ENCODE data around the gene HACD1.
"Not testable (repeated sequence)": the region's sequence is repeated elsewhere in the genome, so short reads cannot be mapped to it uniquely, and the experiment has no call there.

The HACD1 gene

GRCh38 chr10:17637869-17638268 is 20.7 kb upstream of the HACD1 start:
- H3K4me3 ChIP-seq (ENCODE audit: low read depth, low read length) = no peak overlapping the region
- DNase-seq = no peak
- no peaks in the 10 kb centered on the region for H3K27me3 ChIP-seq
- H3K36me3 ChIP-seq = no peaks in the 10 kb centered on the region
- H3K9me3 ChIP-seq = no peaks in the 10 kb centered on the region
- no peak for TF ChIP-seq CTCF (IDR thresholded peaks at IDR 0.05; ENCODE audit: low read depth, low read length)
- no peaks in the 10 kb centered on the region for H3K4me1 ChIP-seq

DNA sequence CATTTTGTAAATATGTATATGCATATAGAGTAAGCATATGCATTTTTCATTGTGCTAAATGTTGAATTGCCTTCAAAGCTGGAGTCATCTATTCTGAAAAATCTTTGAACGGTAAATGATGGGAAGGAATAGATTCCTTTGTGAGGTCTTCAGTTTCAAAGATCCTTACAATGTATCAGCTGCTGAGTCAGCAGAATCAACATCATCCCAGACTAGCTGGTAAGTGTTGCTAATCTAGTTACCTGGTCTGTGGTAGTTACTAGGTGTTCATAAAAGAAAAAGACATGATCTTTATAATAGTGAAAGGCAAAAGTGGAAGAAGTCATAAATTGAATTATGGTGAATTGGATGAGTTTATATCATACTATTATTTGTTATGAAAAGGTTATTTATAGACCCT is 16.2 kb upstream of the HACD1 start:
- Histone ChIP-seq H3K4me1 (no peaks in the 10 kb centered on the region), H3K4me3 (ENCODE audit: low read depth, low read length) (no peak overlapping the region), H3K9me3 (no peaks in the 10 kb centered on the region), H3K36me3 (no peaks in the 10 kb centered on the region), H3K27me3 (no peaks in the 10 kb centered on the region)
- TF ChIP-seq CTCF (IDR thresholded peaks at IDR 0.05; ENCODE audit: low read depth, low read length) = no peak
- DNase-seq = no peak

DNA sequence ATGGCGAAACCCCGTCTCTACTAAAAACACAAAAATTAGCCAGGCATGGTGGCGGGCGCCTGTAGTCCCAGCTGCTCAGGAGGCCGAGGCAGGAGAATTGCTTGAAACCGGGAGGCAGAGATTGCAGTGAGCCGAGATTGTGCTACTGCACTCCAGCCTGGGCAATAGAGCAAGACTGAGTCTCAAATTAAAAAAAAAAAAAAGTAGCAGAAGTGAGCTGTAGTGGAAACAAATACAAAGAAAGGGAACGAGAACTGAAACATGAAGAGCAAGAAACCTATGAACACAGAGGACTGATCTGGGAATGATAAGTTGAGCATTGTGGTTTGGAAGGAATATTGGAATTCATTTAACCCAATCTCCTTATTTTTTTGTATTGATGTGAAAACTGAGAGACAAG is 15.4 kb upstream of the HACD1 start:
- not testable (repeated sequence) for H3K4me3 ChIP-seq (ENCODE audit: low read depth, low read length); H3K9me3 ChIP-seq; H3K27me3 ChIP-seq; H3K36me3 ChIP-seq; H3K4me1 ChIP-seq; DNase-seq

GRCh38 chr10:17626656-17627055 is 9.5 kb upstream of the HACD1 start:
- no peak for DNase-seq
- H3K9me3 ChIP-seq = no peaks in the 10 kb centered on the region
- no peaks in the 10 kb centered on the region for H3K4me1 ChIP-seq
- no peak for TF ChIP-seq CTCF (IDR thresholded peaks at IDR 0.05; ENCODE audit: low read depth, low read length)
- no peak overlapping the region for H3K4me3 ChIP-seq (ENCODE audit: low read depth, low read length)
- no peaks in the 10 kb centered on the region for H3K36me3 ChIP-seq
- no peaks in the 10 kb centered on the region for H3K27me3 ChIP-seq

DNA sequence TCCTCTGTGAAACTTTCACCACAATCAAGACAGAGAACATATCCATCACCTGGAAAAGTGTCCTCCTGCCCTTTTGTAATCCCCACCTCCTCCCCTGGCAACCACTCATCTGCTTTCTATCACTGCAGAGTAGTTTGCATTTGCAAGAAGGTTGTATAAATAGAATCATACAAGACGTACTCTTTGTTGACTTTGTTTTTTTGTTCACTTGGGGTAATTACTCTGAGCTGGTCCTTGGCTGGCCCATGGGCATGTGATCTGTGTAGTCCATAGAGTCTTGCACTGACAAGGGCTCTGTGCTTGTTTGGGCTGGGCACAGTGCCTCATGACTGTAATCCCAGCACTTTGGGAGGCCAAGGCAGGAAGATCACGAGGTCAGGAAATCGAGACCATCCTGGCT is 7.8 kb upstream of the HACD1 start:
- TF ChIP-seq CTCF (IDR thresholded peaks at IDR 0.05; ENCODE audit: low read depth, low read length) = no peak
- H3K4me1 ChIP-seq = no peaks in the 10 kb centered on the region
- no peaks in the 10 kb centered on the region for H3K27me3 ChIP-seq
- no peak overlapping the region for H3K4me3 ChIP-seq (ENCODE audit: low read depth, low read length)
- H3K9me3 ChIP-seq = no peaks in the 10 kb centered on the region
- no peak for DNase-seq
- H3K36me3 ChIP-seq = no peaks in the 10 kb centered on the region

- no peak for DNase-seq
- Histone ChIP-seq H3K9me3 (no peaks in the 10 kb centered on the region), H3K36me3 (no peaks in the 10 kb centered on the region), H3K4me3 (ENCODE audit: low read depth, low read length) (no peak overlapping the region), H3K27me3 (no peaks in the 10 kb centered on the region), H3K4me1 (no peaks in the 10 kb centered on the region)
- TF ChIP-seq CTCF (IDR thresholded peaks at IDR 0.05; ENCODE audit: low read depth, low read length) = no peak
These were observed 4.9 kb upstream of the HACD1 start for GRCh38 chr10:17622061-17622460.

DNA sequence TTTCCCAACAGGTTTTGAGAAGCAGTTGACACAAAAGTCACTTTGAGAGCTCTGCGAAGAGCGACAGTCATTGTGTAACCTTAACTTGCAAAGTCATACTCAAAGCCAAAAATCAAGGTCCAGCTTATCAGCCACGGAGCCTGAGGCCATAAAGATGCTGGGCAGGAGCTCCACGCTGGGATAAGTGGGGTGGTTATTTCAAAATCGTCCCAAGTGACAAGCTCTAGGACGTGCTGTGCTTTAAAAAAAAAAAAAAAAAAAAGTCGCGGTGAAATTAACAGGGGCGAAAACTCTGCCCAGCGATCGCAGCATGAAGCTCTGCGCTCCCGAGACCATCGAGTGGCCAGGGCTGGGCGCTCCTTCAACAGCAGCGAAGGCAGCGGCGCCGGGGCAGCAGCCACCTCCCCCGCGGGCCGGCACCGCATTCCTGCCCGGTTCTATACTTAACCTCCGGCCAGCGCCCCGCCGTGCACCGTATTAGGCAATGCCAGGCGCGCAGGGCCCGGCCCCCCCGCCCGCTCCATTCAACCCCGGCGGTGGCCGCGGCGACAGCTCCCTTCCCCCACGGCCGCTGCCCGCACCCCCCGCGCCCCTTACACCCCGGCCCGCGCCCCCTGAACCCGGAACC is 657 bp downstream of the HACD1 start:
- TF ChIP-seq CTCF (IDR thresholded peaks at IDR 0.05; ENCODE audit: low read depth, low read length) = no peak
- no peaks in the 10 kb centered on the region for H3K9me3 ChIP-seq
- peak; percentile 66 for DNase-seq
- no peaks in the 10 kb centered on the region for H3K36me3 ChIP-seq
- H3K4me1 ChIP-seq = no peaks in the 10 kb centered on the region
- H3K27me3 ChIP-seq = no peaks in the 10 kb centered on the region
- peak overlapping the region; percentile 75 for H3K4me3 ChIP-seq (ENCODE audit: low read depth, low read length)

All from BE2C (cell line).